HUES48 (cell line): Measurements from ENCODE around the gene KIAA1755.

Experiments
- H3K27ac ChIP-seq: one replicate; pipeline ENCODE4 v1.7.0; 2013; ENCODE audit warnings: low read depth, low read length, inconsistent platforms
- H3K27me3 ChIP-seq: 2 replicates; pipeline ENCODE4 v1.6.1; 2013; ENCODE audit warnings: mild to moderate bottlenecking, low read length; ENCODE audit not compliant: control insufficient read depth, insufficient read depth
- H3K36me3 ChIP-seq: 2 replicates; pipeline ENCODE4 v1.6.1; 2013; ENCODE audit warnings: low read length; ENCODE audit not compliant: control insufficient read depth, insufficient read depth
- H3K4me1 ChIP-seq: 2 replicates; pipeline ENCODE4 v1.6.1; 2013; ENCODE audit warnings: mild to moderate bottlenecking, low read length; ENCODE audit not compliant: control insufficient read depth, insufficient read depth
- H3K4me3 ChIP-seq: 2 replicates; pipeline ENCODE4 v1.5.1; 2013; ENCODE audit warnings: mild to moderate bottlenecking, low read depth, low read length
- H3K9ac ChIP-seq: 2 replicates; pipeline ENCODE4 v1.6.1; 2013; ENCODE audit warnings: mild to moderate bottlenecking, low read depth, low read length, moderate library complexity
- H3K9me3 ChIP-seq: 2 replicates; pipeline ENCODE4 v1.6.1; 2013; ENCODE audit warnings: low read length; ENCODE audit not compliant: control insufficient read depth, insufficient read depth

Gene KIAA1755

DNA sequence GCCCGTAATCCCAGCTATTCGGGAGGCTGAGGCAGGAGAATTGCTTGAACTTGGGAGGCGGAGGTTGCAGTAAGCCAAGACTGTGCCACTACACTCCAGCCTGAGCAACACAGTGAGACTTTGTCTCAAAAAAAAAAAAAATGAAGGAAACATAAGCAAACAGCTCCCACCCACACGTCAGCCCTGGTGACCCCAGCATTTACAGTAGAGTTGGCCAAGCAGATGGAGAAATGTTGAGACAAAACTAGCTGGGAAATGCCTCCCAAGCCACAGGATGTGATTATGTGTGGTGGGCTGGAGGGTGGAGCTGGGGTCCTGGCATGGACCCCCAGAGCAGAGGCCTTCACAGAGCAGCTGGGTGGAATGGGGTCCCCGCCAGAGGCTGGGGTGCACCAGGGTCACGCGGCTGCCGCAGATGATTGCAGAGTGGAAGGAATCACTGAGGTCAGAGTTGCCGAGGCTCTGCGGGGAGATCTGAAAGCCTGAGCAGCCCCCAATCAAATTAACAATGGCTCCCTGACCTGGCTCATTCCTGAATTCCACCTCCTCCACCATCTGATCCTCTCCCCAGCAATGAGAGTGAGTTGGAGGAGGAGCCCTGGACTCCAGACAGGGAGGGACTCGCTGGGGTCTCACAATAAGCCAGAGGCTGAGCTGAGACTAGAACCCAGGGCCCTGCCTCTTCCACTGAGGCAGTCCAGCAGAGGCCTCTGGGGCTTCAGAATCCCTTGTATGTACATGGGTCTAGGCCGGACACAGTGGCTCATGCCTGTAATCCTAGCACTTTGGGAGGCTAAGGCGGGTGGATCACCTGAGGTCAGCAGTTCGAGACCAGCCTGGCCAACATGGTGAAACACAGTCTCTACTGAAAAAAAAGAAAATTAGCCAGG is 60.8 kb downstream of the KIAA1755 start:
- Histone ChIP-seq H3K4me3 (no peak overlapping the region), H3K9me3 (no peaks in the 10 kb centered on the region), H3K36me3 (no peaks in the 10 kb centered on the region), H3K27ac (no peak overlapping the region), H3K9ac (no peak overlapping the region), H3K4me1 (peaks cover 12% of the 10 kb centered on the region; the same call in 1 of the 2 replicates), H3K27me3 (no peaks in the 10 kb centered on the region)

DNA sequence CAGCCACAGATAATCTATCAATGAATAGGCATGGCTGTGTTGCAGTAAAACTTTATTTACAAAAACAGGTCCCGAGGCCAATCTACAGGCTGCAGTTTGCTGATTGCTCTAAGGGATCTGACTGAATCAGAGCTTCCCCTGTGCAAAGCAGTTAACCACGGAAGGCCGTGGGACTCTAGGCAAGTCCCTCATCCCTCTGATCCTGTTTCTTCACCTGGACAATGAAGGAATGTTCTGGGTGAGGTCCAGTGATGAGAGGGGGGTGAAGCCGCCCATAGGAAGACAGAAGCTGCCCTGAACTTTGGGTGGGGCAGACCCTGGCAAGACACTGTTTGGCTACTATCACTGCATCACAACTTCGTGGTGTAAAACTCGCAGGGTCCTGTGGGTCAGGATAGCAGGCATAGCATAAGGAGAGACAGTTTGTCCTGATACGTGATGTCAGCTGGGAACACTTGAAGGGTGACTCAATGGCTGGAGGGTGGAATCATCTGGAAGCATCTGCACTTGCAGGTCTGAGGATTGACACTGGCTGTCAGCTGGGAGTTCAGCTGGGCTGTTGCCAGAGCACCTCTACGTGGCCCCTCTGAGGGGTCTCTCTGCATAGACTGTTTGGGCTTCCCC is 62.2 kb downstream of the KIAA1755 start:
- H3K27ac ChIP-seq, result no peak overlapping the region
- peaks cover 12% of the 10 kb centered on the region; the same call in 1 of the 2 replicates for H3K4me1 ChIP-seq

DNA sequence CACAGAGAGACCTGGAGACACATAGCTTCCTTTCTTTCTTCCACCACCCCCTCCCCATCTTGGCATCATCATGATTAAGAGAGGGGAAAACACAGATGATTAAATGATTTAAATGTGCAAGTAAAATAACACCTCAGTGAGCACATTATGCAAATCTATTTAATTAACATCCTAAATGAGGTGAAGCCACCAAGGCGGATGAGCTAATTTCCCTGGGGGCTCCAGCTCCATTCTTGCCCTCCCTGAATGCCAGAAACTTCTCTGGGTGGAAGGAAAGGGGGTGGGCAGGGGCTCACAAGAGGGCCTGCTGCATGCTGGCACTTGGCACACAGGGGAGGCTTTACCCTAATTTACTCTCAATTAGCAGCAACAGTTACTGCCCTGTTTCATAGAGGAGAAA is 62.9 kb downstream of the KIAA1755 start:
- H3K9me3 ChIP-seq, result no peaks in the 10 kb centered on the region
- H3K36me3 ChIP-seq, result no peaks in the 10 kb centered on the region
- no peak overlapping the region for H3K9ac ChIP-seq
- H3K4me3 ChIP-seq, result no peak overlapping the region
- no peaks in the 10 kb centered on the region for H3K27me3 ChIP-seq
- H3K27ac ChIP-seq, result no peak overlapping the region
- peaks cover 12% of the 10 kb centered on the region; the same call in 1 of the 2 replicates for H3K4me1 ChIP-seq

More for the DNA sequence above, 62.2 kb downstream of the KIAA1755 start:
- no peak overlapping the region for H3K9ac ChIP-seq
- H3K36me3 ChIP-seq, result no peaks in the 10 kb centered on the region
- no peaks in the 10 kb centered on the region for H3K9me3 ChIP-seq
- no peak overlapping the region for H3K4me3 ChIP-seq
- H3K27me3 ChIP-seq, result no peaks in the 10 kb centered on the region

DNA sequence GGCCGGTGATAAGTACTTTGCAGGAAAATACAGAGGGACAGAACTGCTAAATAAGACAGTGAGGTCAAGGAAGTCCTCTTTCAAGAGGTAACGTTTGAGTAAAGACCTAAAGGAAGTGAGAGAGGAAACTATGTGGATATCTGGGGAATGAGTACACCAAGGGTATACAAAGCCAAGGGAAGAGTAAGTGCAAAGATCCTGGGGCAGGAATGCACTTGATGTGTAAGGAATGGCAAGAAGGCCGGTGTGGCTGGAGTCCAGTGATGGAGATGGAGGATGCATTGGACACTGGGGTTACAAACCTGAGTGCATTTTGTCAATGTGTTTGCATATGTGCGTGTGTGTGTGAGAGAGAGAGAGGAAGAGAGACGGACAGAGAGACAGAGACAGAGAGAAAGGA is 63.3 kb downstream of the KIAA1755 start:
- peaks cover 12% of the 10 kb centered on the region; the same call in 1 of the 2 replicates for H3K4me1 ChIP-seq
- H3K4me3 ChIP-seq, result no peak overlapping the region
- H3K36me3 ChIP-seq, result no peaks in the 10 kb centered on the region
- H3K27ac ChIP-seq, result no peak overlapping the region
- H3K9me3 ChIP-seq, result no peaks in the 10 kb centered on the region
- no peaks in the 10 kb centered on the region for H3K27me3 ChIP-seq
- no peak overlapping the region for H3K9ac ChIP-seq

DNA sequence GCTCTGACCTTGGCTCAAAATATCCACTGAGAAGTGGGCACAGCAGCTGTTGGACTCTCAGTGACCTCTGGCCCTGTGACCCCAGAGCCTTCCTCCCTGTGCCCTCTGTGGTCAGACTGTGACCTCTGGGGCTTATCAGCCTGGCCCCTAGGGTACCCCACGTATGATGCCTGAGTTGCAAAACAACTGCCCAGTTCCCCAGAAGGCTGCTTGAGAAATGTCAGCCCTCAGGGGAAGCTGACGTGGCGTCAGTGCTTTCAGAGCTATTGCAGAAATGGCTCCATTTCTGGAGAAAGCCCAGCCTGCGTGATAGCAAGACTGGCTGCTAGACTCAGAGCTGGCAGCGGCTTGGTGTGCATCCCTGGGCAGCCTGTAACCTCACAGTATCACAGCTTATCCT is 63.9 kb downstream of the KIAA1755 start:
- Histone ChIP-seq H3K36me3 (no peaks in the 10 kb centered on the region), H3K9ac (no peak overlapping the region), H3K4me3 (no peak overlapping the region), H3K27me3 (no peaks in the 10 kb centered on the region), H3K4me1 (peaks cover 12% of the 10 kb centered on the region; the same call in 1 of the 2 replicates), H3K27ac (no peak overlapping the region), H3K9me3 (no peaks in the 10 kb centered on the region)

DNA sequence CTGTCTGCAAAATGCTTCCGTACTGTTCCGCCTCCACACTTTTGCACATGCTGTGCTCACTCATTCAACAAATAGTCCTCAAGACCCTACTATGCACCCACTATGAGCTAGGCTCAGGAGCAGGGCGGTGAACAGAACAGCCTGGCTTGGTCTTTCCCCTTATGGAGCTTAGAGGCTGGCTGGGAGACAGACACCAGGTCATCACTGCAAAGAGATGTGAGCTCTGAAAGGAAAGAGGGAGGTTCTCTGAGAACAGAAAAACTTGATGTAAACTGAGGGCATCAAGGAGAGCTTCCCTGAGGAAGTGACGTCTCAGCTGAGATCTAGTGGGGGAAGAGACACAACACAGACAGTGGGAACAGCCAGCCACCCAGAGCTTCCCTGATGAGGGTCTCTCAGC is 64.5 kb downstream of the KIAA1755 start:
- no peak overlapping the region for H3K27ac ChIP-seq
- no peaks in the 10 kb centered on the region for H3K27me3 ChIP-seq
- H3K9ac ChIP-seq, result no peak overlapping the region
- H3K9me3 ChIP-seq, result no peaks in the 10 kb centered on the region
- no peaks in the 10 kb centered on the region for H3K36me3 ChIP-seq
- H3K4me3 ChIP-seq, result no peak overlapping the region
- H3K4me1 ChIP-seq, result peaks cover 12% of the 10 kb centered on the region; the same call in 1 of the 2 replicates

DNA sequence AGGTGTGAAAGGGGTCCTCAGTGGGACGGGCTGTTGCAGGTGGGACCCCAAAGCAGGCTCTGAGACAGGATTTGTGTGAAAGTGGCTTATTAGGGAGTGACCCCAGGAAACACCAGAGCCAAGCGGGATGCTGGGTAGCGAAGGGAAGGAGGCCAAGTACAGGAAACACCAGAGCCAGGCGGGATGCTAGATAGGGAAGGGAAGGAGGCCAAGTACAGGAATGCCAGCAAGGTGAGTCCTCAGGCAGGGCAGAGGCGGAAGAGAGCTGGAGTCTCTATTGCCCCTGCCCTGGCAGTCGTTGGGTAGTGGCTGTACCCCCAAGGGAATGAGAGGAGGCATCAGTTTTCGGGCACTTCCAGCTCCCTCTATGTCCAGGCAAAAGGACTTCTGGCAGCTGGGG is 65.0 kb downstream of the KIAA1755 start:
- peaks cover 12% of the 10 kb centered on the region; the same call in 1 of the 2 replicates for H3K4me1 ChIP-seq
- H3K27me3 ChIP-seq, result no peaks in the 10 kb centered on the region
- no peaks in the 10 kb centered on the region for H3K36me3 ChIP-seq
- H3K4me3 ChIP-seq, result no peak overlapping the region
- no peak overlapping the region for H3K27ac ChIP-seq
- no peaks in the 10 kb centered on the region for H3K9me3 ChIP-seq
- H3K9ac ChIP-seq, result no peak overlapping the region

DNA sequence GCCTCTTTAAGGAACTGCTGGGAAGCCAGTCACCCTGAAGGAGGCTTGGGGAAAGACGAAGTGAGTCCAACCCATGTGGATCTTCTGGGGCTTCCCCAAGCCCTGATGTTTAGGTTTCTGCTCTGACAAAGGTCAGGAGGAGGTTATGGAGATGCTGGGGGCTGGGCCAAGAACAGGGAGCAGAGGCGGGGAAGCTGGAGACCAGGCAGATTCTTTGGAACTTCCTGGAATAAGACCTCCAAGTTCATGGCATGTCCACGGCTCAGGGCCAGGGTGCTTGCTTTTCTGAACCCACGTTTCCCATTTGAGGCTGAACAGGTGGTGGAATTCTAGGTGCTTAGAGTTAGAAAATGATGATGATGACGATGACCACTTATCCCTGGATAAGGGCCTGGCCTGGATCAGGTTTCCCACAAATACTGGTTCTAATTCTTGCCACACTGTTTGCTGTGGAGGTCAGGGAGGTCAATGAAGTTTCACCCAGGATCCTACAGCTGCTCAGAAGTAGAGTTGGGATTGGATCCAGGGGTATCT is 65.5 kb downstream of the KIAA1755 start:
- no peak overlapping the region for H3K9ac ChIP-seq
- no peak overlapping the region for H3K4me3 ChIP-seq
- peaks cover 12% of the 10 kb centered on the region; the same call in 1 of the 2 replicates for H3K4me1 ChIP-seq
- no peaks in the 10 kb centered on the region for H3K27me3 ChIP-seq
- H3K9me3 ChIP-seq, result no peaks in the 10 kb centered on the region
- no peak overlapping the region for H3K27ac ChIP-seq
- H3K36me3 ChIP-seq, result no peaks in the 10 kb centered on the region

DNA sequence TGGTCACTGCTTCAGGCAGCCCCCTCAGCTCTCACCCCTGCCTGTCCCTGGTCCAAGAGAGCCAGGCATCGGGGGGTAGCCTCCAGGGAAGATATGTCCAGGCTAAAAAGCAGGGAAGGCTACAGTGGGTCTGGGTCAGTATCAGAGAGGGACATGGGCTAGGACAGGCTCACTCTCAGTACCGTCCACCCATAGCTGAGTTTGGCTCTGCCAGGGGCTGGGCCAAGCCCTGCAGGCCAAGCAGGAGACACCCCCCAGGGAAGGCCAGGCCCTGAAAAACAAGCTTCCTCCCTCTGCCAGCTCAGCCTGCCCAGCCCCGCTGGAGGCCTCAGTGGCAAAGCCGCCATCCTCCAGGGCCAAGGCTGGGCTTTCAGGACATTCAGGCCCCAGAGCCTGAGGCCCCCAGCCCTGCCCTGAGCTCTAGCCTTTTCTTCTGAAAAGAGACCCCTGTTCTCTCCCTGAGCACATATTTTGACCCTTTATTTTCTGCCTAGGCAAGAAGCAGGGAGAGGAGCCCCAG is 66.9 kb downstream of the KIAA1755 start:
- Histone ChIP-seq H3K4me1 (peaks cover 12% of the 10 kb centered on the region; the same call in 1 of the 2 replicates), H3K36me3 (no peaks in the 10 kb centered on the region), H3K27me3 (no peaks in the 10 kb centered on the region), H3K9ac (no peak overlapping the region), H3K9me3 (no peaks in the 10 kb centered on the region), H3K4me3 (no peak overlapping the region), H3K27ac (no peak overlapping the region)

DNA sequence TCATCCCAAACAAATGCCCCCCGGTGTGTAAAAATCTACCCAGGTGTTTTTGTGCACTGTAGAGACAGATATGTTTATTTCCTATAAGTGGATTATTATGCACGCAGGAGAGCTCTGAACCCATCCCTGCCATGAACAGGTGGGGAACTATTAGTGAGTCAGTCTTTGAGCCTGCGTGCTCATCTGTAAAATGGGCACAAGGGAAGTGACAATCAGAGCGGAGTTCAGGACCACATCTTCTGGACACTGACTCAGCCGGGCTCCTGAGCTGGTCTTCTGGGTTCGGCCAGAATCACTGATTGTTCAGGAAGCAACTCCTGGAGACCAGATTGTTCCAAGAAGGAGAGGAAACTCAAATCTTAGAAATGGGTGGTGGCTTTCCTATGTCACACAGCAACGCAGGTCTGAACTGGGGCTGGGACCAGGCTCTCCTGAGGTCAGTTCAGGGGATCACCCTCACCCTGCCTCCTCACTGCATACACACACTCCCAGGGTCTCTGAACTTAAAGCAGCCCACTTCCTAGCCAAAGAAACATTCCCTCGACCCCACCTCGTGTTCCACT is 68.1 kb downstream of the KIAA1755 start:
- Histone ChIP-seq H3K9me3 (no peaks in the 10 kb centered on the region), H3K4me1 (no peaks in the 10 kb centered on the region), H3K27me3 (no peaks in the 10 kb centered on the region), H3K27ac (no peak overlapping the region), H3K9ac (no peak overlapping the region), H3K4me3 (no peak overlapping the region), H3K36me3 (no peaks in the 10 kb centered on the region)
